PC-3 (cell line): Measurements from ENCODE around the gene RFPL1. TPM values are rescaled to one million over a fixed set of nuclear protein-coding genes. Genes with fewer than 3 reads are reported as not detected.

Experiments
- ATAC-seq: fragments of 200-7000 bp; cut with Tn5 transposase; 2 replicates; pipeline ENCODE4 v1.9.1; 2020; ENCODE audit warnings: mild to moderate bottlenecking, moderate library complexity
- BruUV-seq: library from RNA; stranded (reverse); fragments of 400-500 nt; replicated peaks from 2 replicates; lab custom pipeline; 2021; lab: Mats Ljungman, UMichigan
- CTCF ChIA-PET: fragments of 300-600 bp; sonication (Branson Sonifier 250); formaldehyde crosslinking; loops from one replicate; lab custom pipeline; 2022; ENCODE audit warnings: antibody characterized with exemption; lab: Charles Lee
- POLR2A ChIA-PET: fragments of 300-600 bp; sonication (Branson Sonifier 250); formaldehyde crosslinking; loops from one replicate; lab custom pipeline; 2022; ENCODE audit warnings: antibody characterized with exemption; ENCODE audit not compliant: unreplicated experiment; lab: Charles Lee
- DNase-seq: peaks from one replicate; pipeline ENCODE4 v3.0.0-alpha.2; 2015
- H2AFZ ChIP-seq: fragments of 300-600 bp; sonication (generic); 2 replicates; pipeline ENCODE4 v1.6.0; 2016; ENCODE audit warnings: antibody characterized with exemption, low read length
- H3F3A ChIP-seq: fragments of 300-600 bp; sonication (generic); one replicate; pipeline ENCODE4 v1.6.0; 2017; ENCODE audit warnings: antibody characterized with exemption, low read length, control low read depth, mild to moderate bottlenecking; ENCODE audit not compliant: unreplicated experiment
- H3K27ac ChIP-seq: fragments of 300-600 bp; sonication (generic); 2 replicates; pipeline ENCODE4 v1.5.1; 2016; ENCODE audit warnings: mild to moderate bottlenecking, low read length
- H3K27me3 ChIP-seq: fragments of 300-600 bp; sonication (generic); 2 replicates; pipeline ENCODE4 v1.6.1; 2016; ENCODE audit warnings: low read length, mixed read lengths
- H3K36me3 ChIP-seq: fragments of 300-600 bp; sonication (generic); 2 replicates; pipeline ENCODE4 v1.6.1; 2016; ENCODE audit warnings: low read depth, mixed run types, low read length, mixed read lengths
- H3K4me1 ChIP-seq: fragments of 300-600 bp; sonication (generic); 2 replicates; pipeline ENCODE4 v1.5.1; 2016; ENCODE audit warnings: low read length; ENCODE audit not compliant: insufficient read depth
- H3K4me2 ChIP-seq: fragments of 300-600 bp; sonication (generic); 2 replicates; pipeline ENCODE4 v1.6.0; 2016; ENCODE audit warnings: low read length
- H3K4me3 ChIP-seq: fragments of 300-600 bp; sonication (generic); 2 replicates; pipeline ENCODE4 v1.5.1; 2016; ENCODE audit warnings: mild to moderate bottlenecking, low read length, mixed read lengths
- H3K79me2 ChIP-seq: fragments of 300-600 bp; sonication (generic); 2 replicates; pipeline ENCODE4 v1.6.1; 2017; ENCODE audit warnings: low read length, mixed read lengths
- H3K9ac ChIP-seq: fragments of 300-600 bp; sonication (generic); 2 replicates; pipeline ENCODE4 v1.6.0; 2016; ENCODE audit warnings: mild to moderate bottlenecking, low read length
- H3K9me2 ChIP-seq: fragments of 300-600 bp; sonication (generic); replicated peaks from 2 replicates; pipeline ENCODE4 v1.6.1; 2016; ENCODE audit warnings: mixed run types, low read length, mixed read lengths
- H3K9me3 ChIP-seq: fragments of 300-600 bp; sonication (generic); 2 replicates; pipeline ENCODE4 v1.6.1; 2016; ENCODE audit warnings: low read length, mixed read lengths
- H4K20me1 ChIP-seq: fragments of 300-600 bp; sonication (generic); 2 replicates; pipeline ENCODE4 v1.6.1; 2016; ENCODE audit warnings: low read length, mixed read lengths
- CTCF ChIP-seq: fragments of 300-600 bp; sonication (generic); conservative IDR thresholded peaks from 2 replicates; pipeline ENCODE4 v1.5.1; 2017; ENCODE audit warnings: antibody characterized with exemption, low read depth, mild to moderate bottlenecking, low read length
- EZH2 ChIP-seq: fragments of 300-600 bp; sonication (generic); IDR thresholded peaks from one replicate; pipeline ENCODE4 v1.6.1; 2017; ENCODE audit warnings: antibody characterized with exemption, mild to moderate bottlenecking, low read length; ENCODE audit not compliant: unreplicated experiment
- EZH2phosphoT487 ChIP-seq: fragments of 300-600 bp; sonication (generic); IDR thresholded peaks from 2 replicates; pipeline ENCODE4 v1.6.1; 2018; ENCODE audit warnings: mild to moderate bottlenecking, antibody characterized with exemption, low read length, borderline replicate concordance
- intact Hi-C: fragments of 100-400 bp; cut with micrococcal nuclease; formaldehyde crosslinking; loops from 2 replicates; pipeline ENCODE4 v1.9.0; 2023
- total RNA-seq: library from RNA; depleted of rRNA; stranded (reverse); fragments of >200 nt; gene quantifications from 2 replicates; pipeline ENCODE4 v1.2.3, GENCODE V29; 2014

Gene RFPL1
- total RNA-seq, 1 experiment from 2014 or later = not detected

GRCh38 chr22:29480512-29481264 is 42.3 kb downstream of the RFPL1 start:
- Histone ChIP-seq H2AFZ (no peak overlapping the region), H3K4me1 (no peaks in the 10 kb centered on the region), H4K20me1 (no peaks in the 10 kb centered on the region), H3K79me2 (no peaks in the 10 kb centered on the region), H3K9ac (no peak overlapping the region), H3K9me2 (no peaks in the 10 kb centered on the region), H3K27me3 (0 out of 2 replicates have a peak, but pooled peaks cover 3% of the 10 kb centered on the region), H3F3A (no peaks in the 10 kb centered on the region), H3K4me3 (no peak overlapping the region), H3K27ac (no peak overlapping the region), H3K36me3 (no peaks in the 10 kb centered on the region), H3K4me2 (no peak overlapping the region), H3K9me3 (no peaks in the 10 kb centered on the region)
- BruUV-seq = no TSS peak
- POLR2A ChIA-PET = no interaction called here
- CTCF ChIA-PET = no interaction called here
- TF ChIP-seq EZH2phosphoT487 = no peak
- TF ChIP-seq CTCF = no peak
- no peak for TF ChIP-seq EZH2
- intact Hi-C loops = no loop called here
- DNase-seq = no peak
- ATAC-seq = no peak

GRCh38 chr22:29481265-29482000 is 43.0 kb downstream of the RFPL1 start:
- no peaks in the 10 kb centered on the region for H3K9me3 ChIP-seq
- ATAC-seq (no peak), DNase-seq (no peak)
- POLR2A ChIA-PET = no interaction called here
- no peaks in the 10 kb centered on the region for H3K9me2 ChIP-seq
- no peaks in the 10 kb centered on the region for H3K36me3 ChIP-seq
- no peaks in the 10 kb centered on the region for H4K20me1 ChIP-seq
- TF ChIP-seq EZH2 = no peak
- TF ChIP-seq CTCF = no peak
- CTCF ChIA-PET = no interaction called here
- 0 out of 2 replicates have a peak, but pooled peaks cover 3% of the 10 kb centered on the region for H3K27me3 ChIP-seq
- no TSS peak for BruUV-seq
- H3K79me2 ChIP-seq = no peaks in the 10 kb centered on the region
- no peaks in the 10 kb centered on the region for H3F3A ChIP-seq
- H2AFZ ChIP-seq = no peak overlapping the region
- H3K9ac ChIP-seq = no peak overlapping the region
- H3K4me1 ChIP-seq = no peaks in the 10 kb centered on the region
- intact Hi-C loops = no loop called here
- H3K27ac ChIP-seq = no peak overlapping the region
- no peak overlapping the region for H3K4me2 ChIP-seq
- H3K4me3 ChIP-seq = no peak overlapping the region

- CTCF ChIA-PET = no interaction called here
- 0 out of 2 replicates have a peak, but pooled peaks cover 3% of the 10 kb centered on the region for H3K27me3 ChIP-seq
Observed at GRCh38 chr22:29482253-29482652, 43.9 kb downstream of the RFPL1 start.

More at GRCh38 chr22:29482253-29482652, 43.9 kb downstream of the RFPL1 start:
- Histone ChIP-seq H3K4me2 (no peak overlapping the region), H3F3A (no peaks in the 10 kb centered on the region), H3K9me3 (no peaks in the 10 kb centered on the region), H4K20me1 (no peaks in the 10 kb centered on the region), H3K9ac (no peak overlapping the region), H3K79me2 (no peaks in the 10 kb centered on the region), H3K27ac (no peak overlapping the region), H3K4me3 (no peak overlapping the region), H2AFZ (no peak overlapping the region), H3K4me1 (no peaks in the 10 kb centered on the region), H3K9me2 (no peaks in the 10 kb centered on the region), H3K36me3 (no peaks in the 10 kb centered on the region)
- DNase-seq = no peak
- TF ChIP-seq CTCF (no peak), EZH2phosphoT487 (no peak)
- ATAC-seq = no peak
- intact Hi-C loops = no loop called here
- no TSS peak for BruUV-seq
- POLR2A ChIA-PET = no interaction called here
